IMR-90 (cell line): ENCODE results near the gene MCM5. TPM values are rescaled to one million over a fixed set of nuclear protein-coding genes. Genes with fewer than 3 reads are reported as not detected.

Experiments used
- ATAC-seq: fragments of 200-7000 bp; cut with Tn5 transposase; 2 replicates; pipeline ENCODE4 v1.9.1; 2020; ENCODE audit warnings: low read depth, mild to moderate bottlenecking, moderate library complexity
- BruUV-seq: library from RNA; stranded (reverse); fragments of 400-500 nt; replicated peaks from 2 replicates; lab custom pipeline; 2021; lab: Mats Ljungman, UMichigan
- CTCF ChIA-PET: fragments of 300-600 bp; formaldehyde crosslinking; extraction: SDS; loops from one replicate; lab custom pipeline; 2021; ENCODE audit warnings: antibody characterized with exemption; lab: Yijun Ruan, JAX
- POLR2A ChIA-PET: fragments of 300-600 bp; sonication (Branson Sonifier 250); formaldehyde crosslinking; loops from one replicate; lab custom pipeline; 2022; ENCODE audit warnings: antibody characterized with exemption; ENCODE audit not compliant: unreplicated experiment; lab: Charles Lee
- DNase-seq: peaks from one replicate; pipeline ENCODE4 v3.0.0; 2013
- H2AFZ ChIP-seq: replicated peaks from 2 replicates; pipeline ENCODE3; 2013; ENCODE audit warnings: low read length, mild to moderate bottlenecking; ENCODE audit not compliant: poor library complexity
- H2AK5ac ChIP-seq: 2 replicates; pipeline ENCODE4 v1.6.1; 2013; ENCODE audit warnings: low read depth, low read length, inconsistent platforms
- H2AK9ac ChIP-seq: replicated peaks from 2 replicates; pipeline ENCODE3; 2013; ENCODE audit warnings: mild to moderate bottlenecking, low read depth, low read length, moderate library complexity; ENCODE audit not compliant: poor library complexity
- H2BK120ac ChIP-seq: 2 replicates; pipeline ENCODE4 v1.6.1; 2013; ENCODE audit warnings: low read depth, low read length, inconsistent platforms
- H2BK15ac ChIP-seq: 3 replicates; pipeline ENCODE4 v1.6.1; 2013; ENCODE audit warnings: low read depth, low read length, inconsistent platforms
- H2BK20ac ChIP-seq: 2 replicates; pipeline ENCODE4 v1.6.1; 2013; ENCODE audit warnings: low read depth, mild to moderate bottlenecking, inconsistent platforms, low read length, moderate library complexity
- H2BK5ac ChIP-seq: 2 replicates; pipeline ENCODE4 v1.6.1; 2013; ENCODE audit warnings: mild to moderate bottlenecking, low read depth, low read length, inconsistent platforms; ENCODE audit not compliant: poor library complexity, severe bottlenecking
- H3K14ac ChIP-seq: replicated peaks from 2 replicates; pipeline ENCODE4 v1.6.1; 2013; ENCODE audit warnings: low read depth, low read length, inconsistent platforms
- H3K18ac ChIP-seq: 2 replicates; pipeline ENCODE4 v1.6.1; 2013; ENCODE audit warnings: low read depth, low read length, control low read depth
- H3K23ac ChIP-seq: 2 replicates; pipeline ENCODE4 v1.6.1; 2013; ENCODE audit warnings: low read depth, low read length, inconsistent platforms
- H3K27ac ChIP-seq: 2 replicates; pipeline ENCODE4 v1.5.1; 2013; ENCODE audit warnings: mild to moderate bottlenecking, control low read depth, low read length; ENCODE audit not compliant: insufficient read depth
- H3K27me3 ChIP-seq: 2 replicates; pipeline ENCODE4 v1.6.1; 2013; ENCODE audit warnings: low read length; ENCODE audit not compliant: control insufficient read depth, insufficient read depth
- H3K36me3 ChIP-seq: 2 replicates; pipeline ENCODE4 v1.6.1; 2013; ENCODE audit warnings: low read length, mixed read lengths; ENCODE audit not compliant: control insufficient read depth, insufficient read depth
- H3K4ac ChIP-seq: 2 replicates; pipeline ENCODE4 v1.6.1; 2013; ENCODE audit warnings: low read depth, low read length, inconsistent platforms
- H3K4me1 ChIP-seq: 2 replicates; pipeline ENCODE4 v1.6.1; 2013; ENCODE audit warnings: low read length, mixed read lengths; ENCODE audit not compliant: control insufficient read depth, insufficient read depth
- H3K4me2 ChIP-seq: 2 replicates; pipeline ENCODE4 v1.6.1; 2013; ENCODE audit warnings: low read depth, mild to moderate bottlenecking, control low read depth, low read length, moderate library complexity
- H3K4me3 ChIP-seq: 2 replicates; pipeline ENCODE4 v1.5.1; 2013; ENCODE audit warnings: low read depth, mild to moderate bottlenecking, control low read depth, low read length, moderate library complexity; ENCODE audit not compliant: insufficient read depth
- H3K56ac ChIP-seq: 2 replicates; pipeline ENCODE4 v1.6.1; 2013; ENCODE audit warnings: low read length, inconsistent platforms; ENCODE audit not compliant: insufficient read depth; ENCODE audit errors: extremely low read depth
- H3K79me1 ChIP-seq, 2 experiments: 2 replicates each; pipeline ENCODE4 v1.6.1; 2013; ENCODE audit warnings: low read length in 2 of 2, inconsistent platforms in 1 of 2, low read depth in 1 of 2
- H3K9ac ChIP-seq: 2 replicates; pipeline ENCODE4 v1.6.1; 2013; ENCODE audit warnings: low read depth, low read length, control low read depth
- H3K9me1 ChIP-seq: 2 replicates; pipeline ENCODE4 v1.6.1; 2013; ENCODE audit warnings: low read length, inconsistent platforms; ENCODE audit not compliant: insufficient read depth
- H3K9me3 ChIP-seq: 2 replicates; pipeline ENCODE4 v1.6.1; 2013; ENCODE audit warnings: low read length; ENCODE audit not compliant: control insufficient read depth, insufficient read depth
- H4K20me1 ChIP-seq: 2 replicates; pipeline ENCODE4 v1.6.1; 2013; ENCODE audit warnings: low read length, inconsistent platforms; ENCODE audit not compliant: insufficient read depth
- H4K5ac ChIP-seq: 2 replicates; pipeline ENCODE4 v1.6.1; 2013; ENCODE audit warnings: mild to moderate bottlenecking, low read depth, low read length, control low read depth
- H4K8ac ChIP-seq, 2 experiments: 2 replicates each; pipeline ENCODE4 v1.6.1; 2013; ENCODE audit warnings: low read depth in 2 of 2, low read length in 2 of 2, control low read depth in 1 of 2, inconsistent platforms in 1 of 2
- H4K91ac ChIP-seq: 2 replicates; pipeline ENCODE4 v1.6.1; 2013; ENCODE audit warnings: low read depth, low read length, inconsistent platforms; ENCODE audit not compliant: insufficient read depth
- BHLHE40 ChIP-seq: fragments of 150-350 bp; IDR thresholded peaks from 2 replicates; pipeline ENCODE4 v1.6.1; 2016; ENCODE audit warnings: mild to moderate bottlenecking, low read depth, low read length
- CHD1 ChIP-seq: IDR thresholded peaks from 2 replicates; pipeline ENCODE4 v1.6.1; 2012; ENCODE audit warnings: low read depth, low read length, improper control_type of control experiment
- FOS ChIP-seq: fragments of 150-350 bp; IDR thresholded peaks from 2 replicates; pipeline ENCODE4 v1.6.1; 2016; ENCODE audit warnings: low read depth, low read length
- MAFK ChIP-seq: IDR thresholded peaks from 2 replicates; pipeline ENCODE4 v1.6.1; 2012; ENCODE audit warnings: low read depth, low read length, improper control_type of control experiment
- MAZ ChIP-seq: IDR thresholded peaks from 2 replicates; pipeline ENCODE4 v1.6.1; 2012; ENCODE audit warnings: low read depth, mild to moderate bottlenecking, low read length, improper control_type of control experiment, moderate library complexity, borderline replicate concordance
- MXI1 ChIP-seq: IDR thresholded peaks from 2 replicates; pipeline ENCODE4 v1.6.1; 2012; ENCODE audit warnings: low read depth, mild to moderate bottlenecking, low read length, moderate library complexity, borderline replicate concordance
- NFE2L2 ChIP-seq: fragments of 150-350 bp; IDR thresholded peaks from 2 replicates; pipeline ENCODE4 v1.6.1; 2016; ENCODE audit warnings: low read depth, mild to moderate bottlenecking, low read length
- POLR2A ChIP-seq: IDR thresholded peaks from 2 replicates; pipeline ENCODE4 v1.6.1; 2012; ENCODE audit warnings: mild to moderate bottlenecking, low read depth, low read length
- RAD21 ChIP-seq: IDR thresholded peaks from 2 replicates; pipeline ENCODE4 v1.6.1; 2012; ENCODE audit warnings: low read length, improper control_type of control experiment
- SMC3 ChIP-seq: fragments of 150-350 bp; IDR thresholded peaks from 2 replicates; pipeline ENCODE4 v1.6.1; 2016; ENCODE audit warnings: low read depth, mild to moderate bottlenecking, antibody characterized with exemption, low read length, moderate library complexity
- WGBS, 2 experiments: methylation state at CpG; one replicate each; pipeline versions ENCODE4 v1.1.5 to v1.1.7; 2013; ENCODE audit warnings: missing lambda C conversion rate in 2 of 2; ENCODE audit not compliant: insufficient read length in 1 of 2; ENCODE audit errors: extremely low coverage in 2 of 2; 5-methylcytosine and 5-hydroxymethylcytosine counted together
- dilution Hi-C: fragments of 300-500 bp; cut with HindIII; formaldehyde crosslinking; loops from one replicate; pipeline ENCODE4 v1.14.3; 2018; ENCODE audit warnings: low sequenced_read_pairs; ENCODE audit not compliant: unreplicated experiment
- in situ Hi-C: fragments of 300-500 bp; cut with MboI; formaldehyde crosslinking; loops from 3 replicates; pipeline ENCODE4 v1.14.3; 2019; ENCODE audit warnings: low sequenced_read_pairs, inconsistent platforms, mixed read lengths
- intact Hi-C: fragments of 100-400 bp; cut with micrococcal nuclease; formaldehyde crosslinking; loops from 2 replicates; pipeline ENCODE4 v1.10.0; 2022
- polyA plus RNA-seq, 3 experiments: library from polyadenylated mRNA; depleted of rRNA; stranded (reverse); fragments of >200 nt; gene quantifications; 2 replicates each; pipeline ENCODE4 v1.2.3, GENCODE V29; 2012; ENCODE audit warnings: low replicate concordance in 1 of 3
- total RNA-seq: library from RNA; depleted of rRNA; stranded (reverse); fragments of >200 nt; gene quantifications from 2 replicates; pipeline ENCODE4 v1.2.3, GENCODE V29; 2012
- TF ChIP-seq, protein P1 (sequence below): fragments of 150-350 bp; IDR thresholded peaks from 2 replicates; pipeline ENCODE4 v1.6.1; 2017; ENCODE audit warnings: mild to moderate bottlenecking, antibody characterized with exemption, low read length, low read depth
- TF ChIP-seq, protein P2 (sequence below): fragments of 150-350 bp; IDR thresholded peaks from 2 replicates; pipeline ENCODE4 v1.6.1; 2016; ENCODE audit warnings: low read depth, mild to moderate bottlenecking, low read length, moderate library complexity, borderline replicate concordance
- TF ChIP-seq, protein P3 (sequence below): conservative IDR thresholded peaks from 2 replicates; pipeline ENCODE4 v1.5.1; 2012; ENCODE audit warnings: mild to moderate bottlenecking, low read depth, low read length, improper control_type of control experiment

The MCM5 gene
- total and polyA plus RNA-seq, 2 of the 4 experiments (the other 2 are of a cell fraction): 43.0 to 58.6 TPM

DNA sequence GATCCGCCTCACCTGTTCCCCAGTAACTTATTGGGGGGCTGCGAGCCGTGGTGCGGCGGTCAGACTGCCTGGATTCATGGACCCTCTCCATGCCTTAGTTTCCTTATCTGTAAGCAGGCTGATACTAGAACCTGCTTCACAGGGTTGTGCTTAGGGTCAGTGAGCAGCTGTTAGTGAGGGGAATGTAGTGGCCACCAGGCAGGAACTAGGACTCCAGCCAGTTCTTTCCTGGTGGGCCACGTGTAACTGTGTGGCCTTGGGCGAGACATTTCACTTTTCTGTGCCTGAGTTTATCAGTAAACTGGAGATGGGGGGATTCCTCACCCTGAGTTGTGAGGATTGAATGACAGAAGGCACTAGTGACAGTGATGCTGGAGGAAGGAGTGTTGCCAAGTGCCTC is 24.8 kb downstream of the MCM5 start:
- H3K36me3 ChIP-seq: peaks cover 15% of the 10 kb centered on the region
- H3K4me1 ChIP-seq: peaks cover 16% of the 10 kb centered on the region
- no peak overlapping the region for H3K4me3 ChIP-seq
- no peak overlapping the region for H3K4ac ChIP-seq
- in situ Hi-C loops: no loop called here
- H3K4me2 ChIP-seq: no peak overlapping the region
- peak overlapping the region; percentile 56 for H2AFZ ChIP-seq
- no peak overlapping the region for H3K56ac ChIP-seq
- ChIA-PET CTCF (interaction anchor here (1.0 kb wide), 1 partner anchor 159 kb away, joined by 3 read pairs; no protein-coding TSS in a partner anchor), POLR2A (no interaction called here)
- H4K5ac ChIP-seq: no peak overlapping the region
- no peak overlapping the region for H2BK15ac ChIP-seq
- H2AK5ac ChIP-seq: no peak overlapping the region
- no peak overlapping the region for H2BK5ac ChIP-seq
- no peak overlapping the region for H3K18ac ChIP-seq
- H2BK120ac ChIP-seq: no peak overlapping the region
- H2BK20ac ChIP-seq: no peak overlapping the region
- no peak overlapping the region for H3K14ac ChIP-seq
- H4K91ac ChIP-seq: no peak overlapping the region
- ATAC-seq: no peak
- no peaks in the 10 kb centered on the region; the same call in 1 of the 2 replicates for H3K9me1 ChIP-seq
- no peak overlapping the region for H3K9ac ChIP-seq
- dilution Hi-C loops: no loop called here
- no peaks in the 10 kb centered on the region for H3K9me3 ChIP-seq
- H3K79me1 ChIP-seq: peaks cover 0 to 14% of the 10 kb centered on the region in 2 experiments; a peak in 2 of 4 replicates
- TF ChIP-seq BHLHE40: no peak
- TF ChIP-seq, protein P1, sequence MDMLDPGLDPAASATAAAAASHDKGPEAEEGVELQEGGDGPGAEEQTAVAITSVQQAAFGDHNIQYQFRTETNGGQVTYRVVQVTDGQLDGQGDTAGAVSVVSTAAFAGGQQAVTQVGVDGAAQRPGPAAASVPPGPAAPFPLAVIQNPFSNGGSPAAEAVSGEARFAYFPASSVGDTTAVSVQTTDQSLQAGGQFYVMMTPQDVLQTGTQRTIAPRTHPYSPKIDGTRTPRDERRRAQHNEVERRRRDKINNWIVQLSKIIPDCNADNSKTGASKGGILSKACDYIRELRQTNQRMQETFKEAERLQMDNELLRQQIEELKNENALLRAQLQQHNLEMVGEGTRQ: no peak
- TF ChIP-seq, protein P2, sequence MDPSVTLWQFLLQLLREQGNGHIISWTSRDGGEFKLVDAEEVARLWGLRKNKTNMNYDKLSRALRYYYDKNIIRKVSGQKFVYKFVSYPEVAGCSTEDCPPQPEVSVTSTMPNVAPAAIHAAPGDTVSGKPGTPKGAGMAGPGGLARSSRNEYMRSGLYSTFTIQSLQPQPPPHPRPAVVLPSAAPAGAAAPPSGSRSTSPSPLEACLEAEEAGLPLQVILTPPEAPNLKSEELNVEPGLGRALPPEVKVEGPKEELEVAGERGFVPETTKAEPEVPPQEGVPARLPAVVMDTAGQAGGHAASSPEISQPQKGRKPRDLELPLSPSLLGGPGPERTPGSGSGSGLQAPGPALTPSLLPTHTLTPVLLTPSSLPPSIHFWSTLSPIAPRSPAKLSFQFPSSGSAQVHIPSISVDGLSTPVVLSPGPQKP: no peak
- TF ChIP-seq MAZ: no peak
- no peak for TF ChIP-seq NFE2L2
- TF ChIP-seq MXI1: no peak
- no peak for TF ChIP-seq POLR2A
- TF ChIP-seq SMC3: no peak
- TF ChIP-seq FOS: no peak
- no peak for TF ChIP-seq RAD21
- no peak for TF ChIP-seq CHD1
- TF ChIP-seq MAFK: no peak
- TF ChIP-seq, protein P3, sequence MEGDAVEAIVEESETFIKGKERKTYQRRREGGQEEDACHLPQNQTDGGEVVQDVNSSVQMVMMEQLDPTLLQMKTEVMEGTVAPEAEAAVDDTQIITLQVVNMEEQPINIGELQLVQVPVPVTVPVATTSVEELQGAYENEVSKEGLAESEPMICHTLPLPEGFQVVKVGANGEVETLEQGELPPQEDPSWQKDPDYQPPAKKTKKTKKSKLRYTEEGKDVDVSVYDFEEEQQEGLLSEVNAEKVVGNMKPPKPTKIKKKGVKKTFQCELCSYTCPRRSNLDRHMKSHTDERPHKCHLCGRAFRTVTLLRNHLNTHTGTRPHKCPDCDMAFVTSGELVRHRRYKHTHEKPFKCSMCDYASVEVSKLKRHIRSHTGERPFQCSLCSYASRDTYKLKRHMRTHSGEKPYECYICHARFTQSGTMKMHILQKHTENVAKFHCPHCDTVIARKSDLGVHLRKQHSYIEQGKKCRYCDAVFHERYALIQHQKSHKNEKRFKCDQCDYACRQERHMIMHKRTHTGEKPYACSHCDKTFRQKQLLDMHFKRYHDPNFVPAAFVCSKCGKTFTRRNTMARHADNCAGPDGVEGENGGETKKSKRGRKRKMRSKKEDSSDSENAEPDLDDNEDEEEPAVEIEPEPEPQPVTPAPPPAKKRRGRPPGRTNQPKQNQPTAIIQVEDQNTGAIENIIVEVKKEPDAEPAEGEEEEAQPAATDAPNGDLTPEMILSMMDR: no peak
- no peak overlapping the region for H2AK9ac ChIP-seq
- WGBS, 2 experiments: 40% methylated on average over 1 of the region's 7 CpGs; no CpG with 5 or more reads in 1 of the 2 experiments
- intact Hi-C loops: no loop called here
- H4K8ac ChIP-seq: no peak overlapping the region
- H3K27ac ChIP-seq: no peak overlapping the region
- DNase-seq: no peak
- no peak overlapping the region for H3K23ac ChIP-seq
- H3K27me3 ChIP-seq: no peaks in the 10 kb centered on the region
- no TSS peak for BruUV-seq
- peaks cover 4% of the 10 kb centered on the region; the same call in 1 of the 2 replicates for H4K20me1 ChIP-seq
